Measurements from ENCODE around the gene C16orf92.

DNA sequence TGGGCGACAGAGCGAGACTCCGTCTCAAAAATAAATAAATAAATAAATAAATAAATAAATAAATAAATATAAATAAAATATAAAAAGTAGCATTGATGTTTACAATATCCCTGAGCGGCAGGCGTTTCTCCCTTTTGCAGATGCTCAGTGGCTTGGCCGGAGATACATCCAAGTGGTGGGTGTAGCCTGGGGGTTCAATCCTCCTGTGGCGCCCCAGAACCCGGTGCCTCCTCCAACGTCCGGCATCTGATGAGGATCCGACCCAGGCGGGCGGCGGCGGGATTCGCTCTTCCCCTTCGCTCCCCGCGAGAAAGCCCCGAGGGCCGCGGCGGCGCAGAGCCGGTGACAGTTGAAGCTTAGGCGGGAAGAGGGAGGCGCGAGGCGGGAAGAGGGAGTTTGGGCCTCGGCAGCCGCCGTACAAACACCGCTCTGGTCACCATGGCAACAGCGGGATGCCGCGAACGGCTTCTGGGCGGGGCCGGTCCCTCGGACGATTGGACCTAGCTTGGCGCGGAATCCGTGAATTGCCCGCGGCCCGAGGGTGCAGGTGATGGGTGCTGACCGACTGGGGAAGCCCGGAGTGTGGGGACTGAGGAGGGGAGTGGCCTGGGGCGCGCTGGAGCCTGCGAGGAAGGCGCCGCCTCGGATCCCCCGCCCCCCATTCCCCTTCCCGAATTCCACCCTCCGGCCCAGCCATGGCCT lies 29.8 kb downstream of the C16orf92 start:
- TF ChIP-seq L3MBTL2 (conservative IDR thresholded peaks at IDR 0.05) (peak; percentile 100), LEF1 (IDR thresholded peaks at IDR 0.05; ENCODE audit: borderline replicate concordance) (no peak), ELF4 (IDR thresholded peaks at IDR 0.05) (no peak), FOXM1 (IDR thresholded peaks at IDR 0.05; ENCODE audit: borderline replicate concordance) (no peak; the same call in 1 of the 2 replicates), FOXK2 (IDR thresholded peaks at IDR 0.05) (no peak), SP1 (IDR thresholded peaks at IDR 0.05) (no peak), BHLHE40 (IDR thresholded peaks at IDR 0.05; ENCODE audit: borderline replicate concordance) (no peak), SUZ12 (IDR thresholded peaks at IDR 0.05) (no peak), NFRKB (IDR thresholded peaks at IDR 0.05) (no peak)

Measured in HEK293T (cell line).